ENCODE measurements around the gene BICDL2. TPM values are rescaled to one million over a fixed set of nuclear protein-coding genes. Genes with fewer than 3 reads are reported as not detected.
"Not testable (repeated sequence)": the region's sequence is repeated elsewhere in the genome, so short reads cannot be mapped to it uniquely, and the experiment has no call there.

Gene BICDL2, protein sequence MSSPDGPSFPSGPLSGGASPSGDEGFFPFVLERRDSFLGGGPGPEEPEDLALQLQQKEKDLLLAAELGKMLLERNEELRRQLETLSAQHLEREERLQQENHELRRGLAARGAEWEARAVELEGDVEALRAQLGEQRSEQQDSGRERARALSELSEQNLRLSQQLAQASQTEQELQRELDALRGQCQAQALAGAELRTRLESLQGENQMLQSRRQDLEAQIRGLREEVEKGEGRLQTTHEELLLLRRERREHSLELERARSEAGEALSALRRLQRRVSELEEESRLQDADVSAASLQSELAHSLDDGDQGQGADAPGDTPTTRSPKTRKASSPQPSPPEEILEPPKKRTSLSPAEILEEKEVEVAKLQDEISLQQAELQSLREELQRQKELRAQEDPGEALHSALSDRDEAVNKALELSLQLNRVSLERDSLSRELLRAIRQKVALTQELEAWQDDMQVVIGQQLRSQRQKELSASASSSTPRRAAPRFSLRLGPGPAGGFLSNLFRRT
- 10 to 100 TPM in 1 of 3 donors, 1 to 10 TPM in 1, under 1 TPM in 1; 0.45 to 77.9 (median 2.8) TPM for polyA plus RNA-seq

DNA sequence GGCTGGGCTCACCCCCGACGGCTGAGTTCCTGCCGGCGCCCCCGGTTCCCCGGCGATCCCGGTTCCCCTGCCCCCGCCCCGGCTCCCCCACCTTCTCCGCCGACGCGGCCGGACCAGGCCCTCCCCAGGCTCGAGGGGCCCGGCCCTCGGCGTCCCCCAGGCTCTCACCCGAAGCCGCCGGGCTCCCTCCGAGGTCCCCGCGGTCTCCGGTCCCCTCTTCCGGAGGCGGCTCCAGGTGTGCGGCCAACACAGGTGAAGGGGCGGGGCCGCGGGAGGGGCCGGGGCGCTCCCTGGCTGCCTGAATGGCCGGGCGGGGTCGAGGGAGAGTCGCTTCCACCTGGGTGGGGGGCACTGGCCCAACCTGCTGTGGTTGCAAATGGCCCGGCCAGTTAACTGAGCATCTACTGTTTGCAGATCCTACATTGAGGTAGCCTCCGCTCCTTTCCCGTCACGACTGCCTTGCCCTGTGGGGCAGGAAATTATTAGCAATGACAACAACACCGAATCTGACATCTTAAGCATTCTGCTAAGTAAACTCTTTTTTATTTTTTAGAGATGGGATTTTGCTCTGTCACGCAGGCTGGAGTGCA is at the start of gene BICDL2:
Gene BICDL2, minus strand, starts transcription at position 219 of the 590 bp plus-strand sequence. CDS start 1,448 bp downstream, outside the sequence.
- 7 to 8% (median 7%) methylated on average over 21 to 44 of the region's 44 CpGs for WGBS, 3 donors
- H3K27ac ChIP-seq (ENCODE audit: low read depth, low read length), result no peak within 1 kb of the TSS

DNA sequence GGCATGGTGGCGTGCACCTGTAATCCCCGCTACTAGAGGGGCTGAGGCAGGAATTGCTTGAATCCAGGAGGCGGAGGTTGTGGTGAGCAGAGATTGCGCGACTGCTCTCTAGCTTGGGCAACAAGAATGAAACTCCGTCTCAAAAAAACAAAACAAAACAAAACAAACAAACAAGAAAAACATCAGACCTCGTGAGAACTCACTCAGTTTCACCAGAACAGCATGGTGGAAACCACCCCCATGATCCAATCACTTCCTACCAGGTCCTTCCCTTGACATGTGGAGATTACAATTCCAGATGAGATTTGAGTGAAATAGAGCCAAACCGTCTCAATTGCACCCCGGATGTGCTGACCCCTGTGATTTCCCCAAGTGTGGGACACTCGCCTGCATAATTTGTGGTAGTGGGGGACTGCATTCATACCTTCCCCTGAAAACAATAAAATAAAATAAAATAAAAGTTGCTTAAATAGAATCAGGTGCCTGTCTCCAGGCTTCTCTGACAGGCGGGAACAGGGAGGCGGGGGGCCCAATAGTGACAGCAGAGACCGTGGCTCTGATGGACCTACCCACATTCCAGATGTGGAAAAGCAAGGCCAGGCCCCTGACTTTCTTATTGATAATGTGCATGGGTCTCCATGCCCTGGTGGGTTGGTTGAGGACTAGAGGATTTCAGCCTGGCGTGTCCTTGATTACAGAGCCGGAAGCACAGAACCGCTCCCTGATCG is 49.3 kb upstream of the BICDL2 start:
- H3K27ac ChIP-seq (ENCODE audit: low read depth, low read length), result no peak overlapping the region
- WGBS, 3 donors, result 74 to 81% (median 81%) methylated on average over 17 of the region's 17 CpGs

GRCh38 chr16:3084969-3085670 is 48.4 kb upstream of the BICDL2 start:
- WGBS, 3 donors, result 67 to 80% (median 76%) methylated on average over 7 of the region's 7 CpGs
- H3K27ac ChIP-seq (ENCODE audit: low read depth, low read length), result no peak overlapping the region

GRCh38 chr16:3084491-3084890 is 47.7 kb upstream of the BICDL2 start:
- no peak overlapping the region for H3K27ac ChIP-seq (ENCODE audit: low read depth, low read length)
- WGBS, 3 donors, result 84 to 100% (median 87%) methylated on average over 1 of the region's 1 CpG

GRCh38 chr16:3083408-3083807 is 46.7 kb upstream of the BICDL2 start:
- WGBS, 3 donors, result 92 to 94% (median 93%) methylated on average over 8 of the region's 8 CpGs
- not testable (repeated sequence) for H3K27ac ChIP-seq (ENCODE audit: low read depth, low read length)

GRCh38 chr16:3081957-3082356 is 45.2 kb upstream of the BICDL2 start:
- 95 to 97% (median 95%) methylated on average over 13 of the region's 13 CpGs for WGBS, 3 donors
- H3K27ac ChIP-seq (ENCODE audit: low read depth, low read length), result not testable (repeated sequence)

DNA sequence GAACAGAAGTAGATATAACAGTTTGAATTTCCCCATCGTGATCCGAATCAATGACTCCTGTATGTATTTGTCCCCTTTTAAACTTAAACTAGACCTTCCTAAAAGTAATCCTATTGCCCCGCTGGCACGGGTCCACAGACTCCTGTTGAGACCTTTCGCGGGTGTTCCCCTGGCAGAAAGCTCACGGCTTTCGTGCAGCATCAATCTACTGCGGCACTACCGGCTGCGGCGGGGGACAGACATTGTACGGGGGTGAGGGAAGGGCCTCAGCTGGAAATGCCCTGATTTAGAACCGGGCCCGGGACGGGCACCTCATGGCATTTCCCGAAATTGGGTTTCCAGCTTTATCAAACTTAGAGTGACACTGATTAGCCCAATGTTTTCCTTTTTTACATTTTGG is 43.3 kb upstream of the BICDL2 start:
- 88 to 93% (median 92%) methylated on average over 17 of the region's 17 CpGs for WGBS, 3 donors
- no peak overlapping the region for H3K27ac ChIP-seq (ENCODE audit: low read depth, low read length)

- WGBS, 3 donors, result 60 to 67% (median 66%) methylated on average over 6 of the region's 6 CpGs
- no peak overlapping the region for H3K27ac ChIP-seq (ENCODE audit: low read depth, low read length)
Measured at GRCh38 chr16:3076577-3076976, 39.8 kb upstream of the BICDL2 start.

DNA sequence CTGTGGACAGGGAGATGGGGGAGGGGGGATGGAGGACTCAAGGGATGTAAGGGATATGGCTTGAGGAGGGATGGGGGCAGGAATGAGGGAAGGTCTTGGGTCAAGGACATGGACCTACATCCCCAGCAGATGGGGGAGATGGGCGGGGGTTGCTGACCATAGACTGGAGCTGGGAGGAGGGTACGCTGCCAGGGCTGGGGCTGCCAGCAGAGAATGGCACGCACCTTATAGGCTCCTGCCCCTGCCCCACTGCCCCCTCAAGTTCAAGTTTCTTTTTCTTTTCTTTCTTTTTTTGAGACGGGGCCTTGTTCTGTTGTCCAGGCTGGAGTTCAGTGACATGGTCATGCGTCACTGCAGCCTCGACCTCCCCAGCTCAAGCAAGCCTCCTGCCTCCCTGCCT is 39.2 kb upstream of the BICDL2 start:
- 78 to 90% (median 89%) methylated on average over 6 of the region's 6 CpGs for WGBS, 3 donors
- not testable (repeated sequence) for H3K27ac ChIP-seq (ENCODE audit: low read depth, low read length)

- no peak overlapping the region for H3K27ac ChIP-seq (ENCODE audit: low read depth, low read length)
- WGBS, 3 donors, result 37 to 53% (median 43%) methylated on average over 10 of the region's 10 CpGs
Measured at GRCh38 chr16:3075523-3075915, 38.8 kb upstream of the BICDL2 start.

GRCh38 chr16:3074860-3075522 is 38.2 kb upstream of the BICDL2 start:
- no peak overlapping the region for H3K27ac ChIP-seq (ENCODE audit: low read depth, low read length)

GRCh38 chr16:3073448-3073847 is 36.7 kb upstream of the BICDL2 start:
- H3K27ac ChIP-seq (ENCODE audit: low read depth, low read length), result no peak overlapping the region
- 80 to 91% (median 86%) methylated on average over 7 of the region's 7 CpGs for WGBS, 3 donors

More at GRCh38 chr16:3074860-3075522, 38.2 kb upstream of the BICDL2 start:
- WGBS, 3 donors, result 45 to 64% (median 49%) methylated on average over 8 to 9 of the region's 9 CpGs

DNA sequence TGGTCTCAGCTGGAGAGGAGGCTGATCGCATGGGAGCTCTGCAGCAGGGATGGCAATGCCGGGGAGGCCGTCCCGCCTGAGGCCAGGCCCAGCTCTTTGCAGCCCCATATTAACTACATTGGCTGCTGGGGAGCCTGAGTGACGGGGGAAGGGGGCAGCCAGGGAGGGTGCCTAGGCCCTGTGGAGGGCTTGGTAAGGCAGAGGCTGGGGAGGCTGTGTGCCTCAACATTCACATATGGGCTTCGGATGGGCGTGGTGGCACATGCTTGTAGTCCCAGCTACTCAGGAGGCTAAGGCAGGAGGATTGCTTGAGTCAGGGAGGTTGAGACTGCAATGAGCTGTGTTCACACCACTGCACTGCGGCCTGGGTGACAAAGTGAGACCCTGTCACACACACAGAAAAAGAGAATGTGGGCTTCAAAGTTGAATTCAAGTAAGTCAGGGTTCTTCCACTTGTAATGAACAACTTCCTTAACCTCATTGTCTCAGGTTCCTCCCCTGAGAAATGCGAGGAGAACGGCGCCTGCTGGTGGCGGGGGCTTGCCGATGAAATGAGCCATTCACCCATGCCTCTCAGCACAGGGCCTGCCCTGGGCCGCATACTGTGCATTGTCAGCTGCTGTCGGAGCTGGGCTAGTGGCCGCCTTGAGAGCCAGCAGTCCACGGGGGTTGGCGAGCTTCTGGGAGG is 36.0 kb upstream of the BICDL2 start:
- H3K27ac ChIP-seq (ENCODE audit: low read depth, low read length), result not testable (repeated sequence)
- 56 to 62% (median 60%) methylated on average over 1 to 15 of the region's 18 CpGs for WGBS, 3 donors

- not testable (repeated sequence) for H3K27ac ChIP-seq (ENCODE audit: low read depth, low read length)
- 38 to 67% (median 48%) methylated on average over 3 of the region's 4 CpGs for WGBS, 3 donors
Measured at GRCh38 chr16:3072148-3072547, 35.4 kb upstream of the BICDL2 start.

- WGBS, 3 donors, result 77 to 90% (median 90%) methylated on average over 7 of the region's 7 CpGs
- H3K27ac ChIP-seq (ENCODE audit: low read depth, low read length), result no peak overlapping the region
Measured at GRCh38 chr16:3071655-3072054, 34.9 kb upstream of the BICDL2 start.

DNA sequence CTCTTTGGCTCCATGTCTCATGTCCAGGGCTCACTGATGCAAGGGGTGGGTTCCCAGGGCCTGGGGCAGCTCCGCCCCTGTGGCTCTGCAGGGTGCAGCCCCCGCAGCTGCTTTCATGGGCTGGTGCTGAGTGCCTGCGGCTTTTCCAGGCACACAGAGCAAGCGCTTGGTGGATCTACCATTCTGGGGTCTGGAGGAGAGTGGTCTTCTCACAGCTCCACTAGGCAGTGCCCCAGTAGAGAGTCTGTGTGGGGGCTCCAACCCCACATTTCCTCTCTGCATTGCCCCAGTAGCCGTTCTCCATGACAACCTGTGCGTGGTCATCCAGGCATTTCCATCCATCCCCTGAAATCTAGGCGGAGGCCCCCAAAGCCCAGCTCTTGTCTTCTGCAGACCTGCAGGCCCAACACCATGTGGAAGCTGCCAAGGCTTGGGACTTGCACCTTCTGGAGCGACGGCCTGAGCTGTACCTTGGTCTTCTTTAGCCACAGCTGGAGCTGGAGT is 33.9 kb upstream of the BICDL2 start:
- WGBS, 3 donors, result 84 to 90% (median 90%) methylated on average over 9 of the region's 9 CpGs
- no peak overlapping the region for H3K27ac ChIP-seq (ENCODE audit: low read depth, low read length)

DNA sequence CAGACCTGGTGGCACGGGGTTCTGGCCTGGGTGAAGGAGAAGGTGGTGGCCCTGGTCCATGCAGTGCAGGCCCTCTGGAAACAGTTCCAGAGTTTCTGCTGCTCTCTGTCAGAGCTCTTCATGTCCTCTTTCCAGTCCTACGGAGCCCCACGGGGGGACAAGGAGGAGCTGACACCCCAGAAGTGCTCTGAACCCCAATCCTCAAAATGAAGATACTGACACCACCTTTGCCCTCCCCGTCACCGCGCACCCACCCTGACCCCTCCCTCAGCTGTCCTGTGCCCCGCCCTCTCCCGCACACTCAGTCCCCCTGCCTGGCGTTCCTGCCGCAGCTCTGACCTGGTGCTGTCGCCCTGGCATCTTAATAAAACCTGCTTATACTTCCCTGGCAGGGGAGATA is 32.4 kb upstream of the BICDL2 start:
- not testable (repeated sequence) for H3K27ac ChIP-seq (ENCODE audit: low read depth, low read length)
- 88 to 93% (median 88%) methylated on average over 10 of the region's 11 CpGs for WGBS, 3 donors
